DMS153 treated with DMSO at 0.1 percent for 48 hours (cell line): ENCODE measurements around the gene PRTN3.
"Not testable (repeated sequence)": the region's sequence is repeated elsewhere in the genome, so short reads cannot be mapped to it uniquely, and the experiment has no call there.

Experiments
- DNase-seq: peaks from one replicate; lab custom pipeline; 2025; ENCODE audit not compliant: unreplicated experiment; lab: John Stamatoyannopoulos, UW

PRTN3 gene

DNA sequence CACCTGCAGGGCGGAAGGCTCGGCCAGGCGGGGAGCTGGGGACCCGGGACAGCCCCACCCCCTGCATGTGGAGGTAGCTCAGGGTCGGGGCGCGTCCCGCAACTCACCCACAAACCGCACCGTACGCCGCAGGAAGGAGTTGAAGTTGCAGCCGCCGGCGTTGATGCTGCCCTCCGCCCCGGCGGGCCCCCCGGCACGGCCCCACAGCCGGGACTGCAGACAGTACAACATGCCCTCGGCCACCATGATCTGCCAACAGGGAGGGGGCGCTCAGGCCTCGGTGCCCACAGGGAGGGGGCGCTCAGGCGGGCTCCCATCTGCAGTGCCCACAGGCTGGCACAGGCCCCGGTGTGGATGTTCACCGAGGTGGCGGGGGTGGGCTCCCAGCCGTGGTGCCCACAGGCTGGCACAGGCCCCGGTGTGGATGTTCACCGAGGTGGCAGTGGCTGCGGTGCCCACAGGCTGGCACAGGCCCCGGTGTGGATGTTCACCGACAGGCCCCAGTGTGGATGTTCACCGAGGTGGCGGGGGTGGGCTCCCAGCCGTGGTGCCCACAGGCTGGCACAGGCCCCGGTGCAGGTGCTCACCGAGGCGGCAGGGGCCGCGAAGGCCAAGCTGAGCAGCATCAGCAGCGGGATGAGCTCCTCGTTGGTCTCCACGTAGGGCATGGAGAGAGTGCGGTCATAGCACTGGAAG is 25.6 kb upstream of the PRTN3 start:
- no peak for DNase-seq

DNA sequence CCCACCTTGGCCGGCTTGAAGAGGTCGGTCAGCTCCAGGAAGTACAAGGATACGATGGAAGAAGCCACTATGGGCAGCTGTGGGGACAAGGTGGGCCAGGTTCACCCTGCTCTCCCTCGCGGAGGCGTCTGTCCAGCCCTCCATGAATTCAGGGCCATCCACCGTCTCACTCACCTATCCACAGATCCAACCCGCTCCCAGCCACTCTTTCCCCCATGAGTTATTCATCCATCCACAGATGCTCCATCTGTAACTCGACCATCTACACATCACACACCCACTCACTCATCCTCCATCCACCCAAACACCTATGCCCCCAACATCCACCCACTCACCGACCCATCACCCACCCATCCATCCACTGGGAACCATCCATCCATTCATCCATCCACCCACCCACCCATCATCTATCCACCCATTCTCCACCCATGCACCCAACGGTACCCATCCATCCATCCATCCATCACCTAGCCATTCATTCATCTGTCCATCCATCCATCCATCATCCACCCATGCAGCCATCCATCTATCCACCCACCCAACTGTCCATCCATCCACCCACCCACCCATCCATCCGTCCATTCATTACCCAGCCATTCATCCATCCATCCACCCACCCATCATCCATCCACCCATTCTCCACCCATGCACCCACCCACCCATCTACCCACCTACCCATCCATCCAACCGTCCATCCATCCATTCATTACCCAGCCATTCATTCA is 24.9 kb upstream of the PRTN3 start:
- no peak for DNase-seq

DNA sequence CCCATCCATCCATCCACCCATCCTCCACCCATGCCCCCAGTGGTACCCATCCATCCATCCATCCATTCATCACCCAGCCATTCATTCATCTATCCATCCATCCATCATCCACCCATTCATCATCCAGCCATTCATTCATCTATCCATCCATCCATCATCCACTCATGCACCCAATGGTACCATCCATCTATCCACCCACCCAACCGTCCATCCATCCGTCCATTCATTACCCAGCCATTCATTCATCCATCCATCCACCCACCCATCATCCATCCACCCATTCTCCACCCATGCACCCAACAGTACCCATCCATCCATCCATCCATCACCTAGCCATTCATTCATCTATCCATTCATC is 24.3 kb upstream of the PRTN3 start:
- no peak for DNase-seq

DNA sequence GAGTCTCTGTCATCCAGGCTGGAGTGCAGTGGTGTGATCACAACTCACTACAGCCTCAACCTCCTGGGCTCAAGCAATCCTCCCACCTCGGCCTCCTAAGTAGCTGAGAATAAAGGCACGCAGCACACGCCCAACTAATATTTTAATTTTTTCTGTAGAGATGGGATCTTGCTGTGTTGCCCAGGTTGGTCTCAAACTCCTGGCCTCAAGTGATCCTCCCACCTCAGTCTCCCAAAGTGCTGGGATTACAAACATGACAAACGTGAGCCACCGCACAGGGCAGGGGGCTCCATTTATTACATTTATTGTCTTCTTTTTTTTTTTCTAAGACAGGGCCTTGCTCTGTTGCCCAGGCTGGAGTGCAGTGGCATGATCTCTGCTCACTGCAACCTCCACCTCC is 20.6 kb upstream of the PRTN3 start:
- not testable (repeated sequence) for DNase-seq

DNA sequence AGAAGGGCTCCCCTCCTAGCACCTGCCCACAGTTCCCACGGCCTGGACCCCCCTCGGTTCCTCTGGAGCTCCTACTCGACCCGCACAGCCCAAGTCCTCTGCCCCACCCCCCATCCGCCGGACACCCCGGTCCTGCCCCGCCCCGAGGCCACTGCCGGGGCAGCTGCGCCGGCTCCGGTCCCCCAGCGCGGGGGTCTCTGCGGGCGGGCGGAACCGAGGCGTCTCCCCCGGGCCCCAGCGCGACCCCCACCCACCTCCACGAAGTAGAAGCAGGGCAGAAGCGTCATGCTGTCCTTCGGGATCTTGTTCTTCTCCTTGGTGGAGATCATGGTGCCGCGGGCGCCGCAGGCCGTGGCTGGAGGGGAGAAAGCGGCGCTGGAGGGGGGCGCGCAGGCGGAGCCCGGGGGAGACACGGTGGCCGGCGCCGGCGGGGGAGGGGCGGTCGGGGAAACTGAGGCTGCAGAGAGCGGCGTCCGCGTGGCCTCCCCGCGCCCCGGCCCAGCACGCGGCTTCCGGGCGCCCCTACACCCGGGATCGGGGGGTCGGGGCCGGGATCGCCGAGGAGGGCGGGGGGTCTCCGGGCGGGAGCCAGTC is 19.5 kb upstream of the PRTN3 start:
- DNase-seq, result no peak

DNA sequence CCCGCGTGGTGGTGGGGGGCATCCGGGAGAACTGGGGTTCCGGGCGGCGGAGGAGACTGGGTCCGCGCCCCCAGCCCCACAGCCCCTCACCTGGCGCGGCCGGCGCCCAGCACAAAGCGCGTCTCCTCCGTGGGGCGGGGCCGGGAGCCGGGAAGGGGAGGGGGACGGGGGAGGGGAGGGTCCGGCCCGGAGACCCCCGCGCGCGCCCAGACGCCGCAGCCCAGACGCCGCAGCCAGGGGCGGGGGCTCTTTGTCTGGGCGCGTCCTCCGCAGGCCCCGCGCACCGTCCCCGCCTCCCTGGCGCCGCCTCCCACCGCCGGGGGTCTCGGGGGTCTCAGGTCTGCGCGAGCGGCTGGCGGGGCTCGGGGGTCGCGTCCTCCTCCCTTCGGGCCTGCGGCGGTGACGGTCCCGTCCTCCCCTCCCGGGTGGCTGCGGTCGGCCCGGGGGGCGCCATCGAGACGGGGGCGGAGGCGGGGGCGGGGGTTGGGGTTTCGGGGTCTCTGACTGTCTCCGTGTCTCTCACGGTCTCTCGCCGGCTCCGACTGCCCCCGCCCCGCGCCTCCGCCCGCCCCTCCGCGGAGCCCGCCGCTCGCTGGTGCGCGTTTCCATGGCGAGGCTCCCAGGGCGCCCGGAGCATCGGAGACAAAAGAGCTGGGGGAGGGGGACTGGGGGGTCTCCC is 18.8 kb upstream of the PRTN3 start, which contains the start of gene PLPPR3:
PLPPR3 (minus strand) TSS at position 131 of the 679 bp plus-strand sequence. CDS start 396 bp downstream, outside the sequence.
- DNase-seq, result no peak

DNA sequence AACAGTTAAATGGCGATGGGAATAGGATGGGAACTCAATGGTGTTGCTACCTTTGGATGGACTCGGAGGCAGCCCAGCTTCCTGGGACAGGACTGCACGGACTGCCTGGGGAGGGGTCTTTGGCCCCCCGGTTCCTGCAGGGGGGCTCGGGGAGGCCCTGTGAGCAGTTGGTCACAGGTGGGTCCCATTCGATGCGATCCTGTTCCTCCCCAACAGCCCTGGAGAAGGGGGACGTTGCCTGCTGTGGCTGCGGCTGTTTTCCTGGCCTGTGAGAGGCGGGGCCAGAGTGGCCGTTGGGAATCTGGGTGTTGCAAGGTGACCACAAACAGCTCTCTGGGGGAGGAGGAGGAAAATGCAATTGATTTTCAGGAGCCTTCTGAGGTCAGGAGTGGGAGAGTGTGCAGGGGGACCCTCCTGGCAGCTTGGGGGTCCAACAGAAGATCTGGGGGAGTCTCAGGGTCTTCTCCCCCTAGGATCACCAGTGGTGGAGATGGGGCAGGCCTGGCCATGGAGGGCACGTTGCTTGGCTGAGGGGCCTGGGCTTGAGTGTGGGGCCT is 17.2 kb upstream of the PRTN3 start:
- no peak for DNase-seq

DNA sequence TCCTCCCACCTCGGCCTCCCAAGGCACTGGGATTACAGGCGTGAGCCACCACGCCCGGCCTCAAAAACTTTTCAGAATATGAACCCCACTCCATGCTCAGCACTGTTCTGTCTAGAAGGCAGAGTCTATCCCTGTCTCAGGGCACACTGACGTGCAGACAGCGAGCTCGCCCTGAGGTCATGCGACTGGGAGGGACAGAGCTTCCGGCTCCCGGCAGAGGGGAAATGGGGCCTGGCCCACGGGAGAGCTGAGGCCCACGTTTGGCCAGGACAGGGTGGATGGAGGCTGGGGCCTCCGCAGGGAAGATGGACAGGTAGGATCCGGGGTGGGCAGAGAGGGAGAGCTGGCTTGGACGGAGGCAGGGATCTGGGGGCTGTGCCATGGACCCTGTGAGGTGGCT is 15.9 kb upstream of the PRTN3 start:
- DNase-seq, result no peak

DNA sequence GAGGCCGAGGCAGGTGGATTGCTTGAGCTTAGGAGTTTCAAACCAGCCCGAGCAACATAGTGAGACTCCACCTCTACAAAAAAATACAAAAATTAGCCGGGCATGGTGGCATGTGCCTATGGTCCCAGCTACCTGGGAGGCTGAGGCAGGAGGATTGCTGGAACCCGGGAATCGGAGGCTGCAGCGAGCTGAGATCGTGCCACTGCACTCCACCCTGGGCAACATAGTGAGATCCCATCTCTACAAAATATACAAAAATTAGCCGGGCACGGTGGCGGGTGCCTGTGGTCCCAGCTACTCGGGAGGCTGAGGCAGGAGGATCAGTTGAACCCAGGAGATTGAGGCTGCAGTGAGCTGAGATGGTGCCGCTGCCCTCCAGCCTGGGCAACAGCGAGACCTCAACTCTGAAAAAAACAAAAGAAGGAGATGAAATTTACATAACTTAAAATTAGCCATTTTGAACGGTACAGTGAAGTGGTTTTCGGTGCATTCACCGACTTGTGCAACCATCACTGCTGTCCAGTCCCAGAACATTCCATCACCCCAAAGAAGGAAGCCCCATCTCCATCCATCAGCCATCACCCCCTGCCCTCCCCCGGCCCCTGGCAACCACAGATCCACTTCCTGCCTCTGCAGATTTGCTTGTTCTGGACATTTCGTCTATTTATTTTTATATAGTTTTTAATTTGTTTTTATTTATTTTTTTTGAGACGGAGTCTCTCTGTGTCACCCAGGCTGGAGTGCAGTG is 14.7 kb upstream of the PRTN3 start:
- DNase-seq, result no peak

DNA sequence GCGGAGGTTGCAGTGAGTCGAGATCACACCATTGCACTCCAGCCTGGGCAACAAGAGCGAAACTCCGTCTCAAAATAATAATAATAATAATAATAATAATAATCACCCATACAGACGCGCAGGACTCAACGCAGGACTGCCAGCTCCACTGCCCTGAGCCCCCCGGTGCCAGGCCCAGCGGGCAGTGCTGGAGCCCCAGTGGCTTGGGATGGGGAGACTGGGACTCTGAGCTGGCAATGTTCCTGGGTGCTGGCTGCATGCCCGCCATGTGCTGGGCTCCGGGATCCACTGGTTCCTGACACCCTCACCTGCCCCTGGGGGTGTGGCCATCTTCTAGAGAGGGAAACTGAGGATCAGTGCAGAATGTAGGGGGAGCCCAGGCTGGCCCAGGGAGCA is 13.5 kb upstream of the PRTN3 start:
- DNase-seq, result no peak

DNA sequence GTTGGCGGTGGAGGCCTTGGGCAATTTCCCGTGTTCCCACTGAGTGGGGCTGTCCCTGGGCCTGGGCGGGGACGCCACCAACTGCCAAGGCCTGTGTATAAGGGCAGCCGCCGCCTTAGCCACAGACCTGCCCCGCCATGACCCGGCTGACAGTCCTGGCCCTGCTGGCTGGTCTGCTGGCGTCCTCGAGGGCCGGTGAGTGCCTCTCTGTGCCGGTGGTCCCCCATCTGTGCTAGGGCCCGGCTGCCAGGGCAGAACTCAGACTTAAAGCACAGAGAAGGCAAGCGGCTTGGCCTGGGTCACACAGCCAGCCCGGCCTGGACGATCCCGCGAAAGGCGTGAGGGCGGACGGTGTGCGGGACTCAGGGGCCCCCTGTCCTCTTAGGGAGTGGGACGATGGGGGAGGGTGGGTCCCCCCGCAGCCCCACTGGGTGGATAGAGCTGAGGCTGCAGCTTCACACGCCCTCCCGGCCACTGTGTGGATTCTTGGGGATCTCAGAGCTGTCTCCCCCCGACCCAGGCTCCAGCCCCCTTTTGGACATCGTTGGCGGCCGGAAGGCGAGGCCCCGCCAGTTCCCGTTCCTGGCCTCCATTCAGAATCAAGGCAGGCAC is 13.0 kb upstream of the PRTN3 start, which contains the start of gene AZU1:
AZU1 (plus strand) TSS at position 128 of the 612 bp plus-strand sequence; CDS start at position 138, 10 bp downstream.
- no peak for DNase-seq

DNA sequence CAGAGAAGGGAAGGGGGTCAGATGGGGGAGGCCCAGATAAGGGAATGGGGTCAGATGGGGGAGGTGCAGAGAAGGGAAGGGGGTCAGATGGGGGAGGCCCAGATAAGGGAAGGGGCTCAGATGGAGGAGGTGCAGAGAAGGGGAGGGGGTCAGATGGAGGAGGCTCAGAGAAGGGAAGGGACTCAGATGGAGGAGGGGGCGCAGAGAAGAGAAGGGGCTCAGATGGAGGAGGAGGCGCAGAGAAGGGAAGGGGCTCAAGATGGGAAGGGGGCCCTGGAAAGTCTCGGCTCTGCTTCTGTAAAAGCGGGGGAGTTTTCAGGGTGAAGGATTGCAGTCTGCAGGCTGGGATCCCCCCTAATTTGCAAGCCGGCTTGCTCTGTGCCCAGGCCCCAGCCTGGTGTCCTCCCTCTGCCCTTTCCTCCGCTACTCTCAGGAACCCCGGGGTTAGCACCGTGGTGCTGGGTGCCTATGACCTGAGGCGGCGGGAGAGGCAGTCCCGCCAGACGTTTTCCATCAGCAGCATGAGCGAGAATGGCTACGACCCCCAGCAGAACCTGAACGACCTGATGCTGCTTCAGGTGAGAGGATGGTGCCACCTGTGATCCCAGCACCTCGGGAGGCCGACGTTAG is 11.6 kb upstream of the PRTN3 start:
- DNase-seq, result no peak

DNA sequence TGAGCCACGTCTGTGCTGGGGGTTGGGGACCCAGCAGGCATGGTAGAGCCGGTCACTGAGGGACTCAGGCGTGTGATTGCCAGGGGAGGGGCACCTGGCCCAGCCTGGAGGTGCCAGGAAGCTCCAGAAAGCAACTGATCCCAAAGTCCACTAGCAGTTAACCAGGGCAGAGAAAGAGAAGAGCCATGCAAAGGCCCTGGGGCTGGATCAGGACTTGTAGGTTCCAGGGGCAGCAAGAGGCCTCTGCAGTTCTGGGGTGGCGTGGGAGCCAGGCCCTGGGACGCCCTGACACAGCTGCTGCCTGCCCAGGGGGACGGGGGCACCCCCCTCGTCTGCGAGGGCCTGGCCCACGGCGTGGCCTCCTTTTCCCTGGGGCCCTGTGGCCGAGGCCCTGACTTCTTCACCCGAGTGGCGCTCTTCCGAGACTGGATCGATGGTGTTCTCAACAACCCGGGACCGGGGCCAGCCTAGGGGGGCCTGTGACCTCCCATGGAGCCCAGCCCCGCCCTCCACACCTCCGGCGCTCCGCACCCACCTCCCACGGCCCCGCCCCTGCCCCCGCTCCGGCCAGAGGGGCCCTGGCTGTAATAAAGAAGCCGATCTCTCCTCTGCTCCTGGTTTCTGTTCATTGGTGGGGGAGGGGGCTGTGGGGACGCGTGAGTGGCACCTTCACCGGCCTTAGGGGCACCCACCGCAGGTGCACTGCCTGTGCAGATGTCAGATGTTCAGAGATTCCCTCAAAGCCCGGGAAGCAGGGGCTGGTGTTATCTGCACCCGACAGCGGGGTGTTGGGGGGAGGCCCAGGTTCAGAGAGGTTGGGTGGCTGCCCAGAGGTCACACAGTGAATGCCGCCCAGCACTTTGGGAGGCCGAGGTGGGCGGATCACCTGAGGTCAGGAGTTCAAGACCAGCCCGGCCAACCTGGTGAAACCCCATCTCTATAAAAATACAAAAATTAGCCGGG is 9.1 kb upstream of the PRTN3 start:
- no peak for DNase-seq

DNA sequence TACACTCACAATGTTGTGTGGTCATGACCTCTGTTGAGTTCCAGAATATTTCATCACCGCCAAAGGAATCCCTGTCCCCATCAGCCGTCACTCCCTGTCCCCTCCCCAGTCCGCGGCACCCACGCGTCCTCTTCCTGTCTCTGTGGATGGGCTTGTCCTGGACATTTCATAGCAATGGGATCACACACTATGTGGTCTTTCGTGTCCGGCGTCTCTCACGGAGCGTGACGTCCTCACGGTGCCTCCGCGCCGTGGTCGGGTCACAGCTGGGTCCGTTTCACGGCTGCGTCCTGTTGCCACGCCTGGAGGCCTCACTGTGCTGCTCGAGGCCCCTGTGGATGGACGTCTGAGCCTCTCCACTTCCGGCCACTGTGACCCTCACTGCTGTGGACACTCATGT is 6.6 kb upstream of the PRTN3 start:
- no peak for DNase-seq

DNA sequence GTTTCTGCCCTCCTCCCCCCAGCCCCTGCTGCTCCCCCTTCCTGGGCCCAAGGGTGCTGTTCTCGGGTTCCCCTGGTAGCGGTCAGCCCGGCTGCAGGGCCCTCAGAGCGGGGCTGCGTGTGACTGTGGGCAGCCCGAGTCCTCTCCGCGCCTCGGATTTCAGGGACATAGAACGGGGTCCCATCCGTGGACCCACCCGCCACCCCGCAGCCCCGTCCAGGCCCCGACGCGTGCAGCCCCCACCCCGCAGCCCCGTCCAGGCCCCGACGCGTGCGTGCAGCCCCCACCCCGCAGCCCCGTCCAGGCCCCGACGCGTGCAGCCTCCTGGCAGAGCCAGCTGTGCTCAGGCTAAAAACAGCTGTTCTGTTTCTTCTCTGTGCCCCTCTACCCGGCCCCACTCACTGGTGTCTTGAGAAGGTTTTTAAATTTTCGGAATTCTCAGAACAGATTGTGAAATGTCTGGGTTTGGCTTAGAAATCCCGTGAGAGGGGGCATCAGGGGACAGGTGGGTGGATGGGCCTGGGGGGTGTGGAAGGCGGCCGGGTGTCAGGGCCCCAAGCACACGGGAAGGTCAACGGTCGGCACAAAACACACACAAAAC is 5.5 kb upstream of the PRTN3 start:
- no peak for DNase-seq

DNA sequence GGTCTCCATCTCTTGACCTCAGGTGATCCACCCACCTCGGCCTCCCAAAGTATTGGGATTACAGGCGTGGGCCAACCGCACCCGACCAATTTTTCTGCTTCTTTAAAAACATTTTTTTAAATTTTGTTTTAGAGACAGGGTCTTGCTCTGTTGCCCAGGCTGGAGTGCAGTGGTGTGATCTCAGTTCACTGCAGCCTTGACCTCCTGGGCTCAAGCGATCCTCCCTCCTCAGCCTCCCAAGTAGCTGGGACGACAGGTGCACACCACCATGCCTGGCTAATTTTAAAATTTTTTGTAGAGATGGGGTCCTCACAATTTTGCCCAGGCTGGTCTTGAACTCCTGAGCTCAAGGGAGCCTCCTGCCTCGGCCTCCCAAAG is 2.0 kb downstream of the PRTN3 start:
- not testable (repeated sequence) for DNase-seq

DNA sequence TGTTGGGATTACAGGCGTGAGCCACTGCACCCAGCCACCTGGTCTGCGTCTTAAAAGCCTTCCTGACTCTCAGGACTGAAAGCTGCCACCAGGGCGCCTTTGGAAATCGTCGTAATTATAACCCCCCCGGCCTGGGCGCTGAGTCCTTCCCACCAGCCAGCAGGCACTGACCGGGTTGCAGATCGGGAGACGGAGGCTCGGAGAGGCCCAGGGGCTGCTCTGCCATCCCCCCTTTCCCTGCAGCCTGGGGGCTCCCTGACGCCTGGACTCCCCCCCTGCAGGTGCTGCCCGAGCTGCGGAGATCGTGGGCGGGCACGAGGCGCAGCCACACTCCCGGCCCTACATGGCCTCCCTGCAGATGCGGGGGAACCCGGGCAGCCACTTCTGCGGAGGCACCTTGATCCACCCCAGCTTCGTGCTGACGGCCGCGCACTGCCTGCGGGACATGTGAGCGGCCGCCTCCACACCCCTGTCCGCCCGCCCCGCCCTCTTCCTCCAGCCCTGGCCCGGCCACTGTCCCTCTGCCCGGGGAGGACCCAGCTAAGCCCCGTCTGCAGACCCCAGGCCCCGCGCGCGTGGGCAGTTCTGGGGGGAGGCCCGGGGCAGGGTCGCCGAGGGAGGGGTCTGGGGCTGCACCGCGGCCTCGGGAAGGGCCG is 2.5 kb downstream of the PRTN3 start:
- DNase-seq, result no peak
